Endothelial cell of coronary artery (primary cell): Measurements from ENCODE around the gene RBMY1D. TPM values are rescaled to one million over a fixed set of nuclear protein-coding genes. Genes with fewer than 3 reads are reported as not detected.

Source experiments
- total RNA-seq: library from RNA; depleted of rRNA; stranded (reverse); fragments of >200 nt; gene quantifications from 2 replicates; pipeline ENCODE4 v1.2.3, GENCODE V29; 2014

Gene RBMY1D
- total RNA-seq, result not detected in 2 replicates

DNA sequence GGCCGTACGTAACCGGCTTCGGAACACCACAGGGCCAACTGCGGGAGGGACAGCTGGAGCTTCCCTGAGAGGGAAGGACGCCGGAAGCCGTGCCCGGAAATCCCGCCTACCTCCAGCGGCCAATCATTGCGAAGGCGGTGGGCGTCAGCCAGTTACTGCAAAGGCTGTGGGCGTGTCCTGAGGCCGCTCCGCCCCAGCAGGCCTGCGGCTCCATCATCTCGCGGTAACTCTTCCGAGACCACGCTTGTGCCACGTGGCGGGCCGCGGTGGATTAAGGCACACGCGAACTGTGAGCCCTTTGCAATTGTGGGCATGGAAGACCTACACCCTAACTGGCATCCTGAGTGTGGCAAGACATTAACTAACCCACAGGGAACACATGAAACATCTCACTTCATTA lies at the start of gene RBMY1D:
RBMY1D (minus strand) TSS at position 101 of the 400 bp plus-strand sequence. CDS start 2,013 bp downstream, outside the sequence.

GRCh38 chrY:21917932-21918331 lies 23.6 kb upstream of the RBMY1D start, which contains the start of gene RBMY1E:
RBMY1E (minus strand) TSS chrY:21918032; CDS start chrY:21916054, 1,978 bp downstream.

Other genes with a start within 250 kb of the RBMY1D start
- not detected in 2 replicates for gene RBMY1E, start 23.5 kb upstream of the RBMY1D start, total RNA-seq